Fibroblast of skin of left quadriceps (primary cell): ENCODE data around the gene CHST2.

Experiments
- DNase-seq, 2 experiments: peaks; one replicate each; pipeline ENCODE4 v3.0.0-alpha.2; 2013; ENCODE audit warnings: low read depth in 2 of 2

Gene CHST2

GRCh38 chr3:143099210-143099609 lies 20.4 kb upstream of the CHST2 start:
- DNase-seq, result no peak

DNA sequence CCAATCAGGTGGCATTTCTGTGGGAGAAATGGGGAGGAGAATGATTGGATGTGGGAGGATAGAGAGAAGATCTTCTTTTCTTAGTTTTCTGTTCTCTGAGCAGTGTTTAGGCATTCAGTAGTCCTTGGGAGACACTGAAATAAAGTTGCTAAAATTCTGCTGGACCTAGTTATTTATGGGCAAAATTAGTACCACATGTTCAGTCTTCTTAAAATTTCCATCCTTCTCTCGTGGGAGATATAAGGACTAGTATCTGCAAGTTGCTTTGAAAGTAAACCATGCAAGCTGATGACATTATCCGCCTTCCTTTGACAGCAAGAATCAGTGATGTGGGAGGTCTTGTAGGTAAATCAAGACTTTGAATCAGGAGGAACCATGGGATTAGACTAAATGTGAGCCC lies 19.9 kb upstream of the CHST2 start:
- DNase-seq, result no peak

GRCh38 chr3:143100451-143100850 lies 19.1 kb upstream of the CHST2 start:
- no peak for DNase-seq

- no peak for DNase-seq
Measured at GRCh38 chr3:143101792-143102381, 17.7 kb upstream of the CHST2 start.

DNA sequence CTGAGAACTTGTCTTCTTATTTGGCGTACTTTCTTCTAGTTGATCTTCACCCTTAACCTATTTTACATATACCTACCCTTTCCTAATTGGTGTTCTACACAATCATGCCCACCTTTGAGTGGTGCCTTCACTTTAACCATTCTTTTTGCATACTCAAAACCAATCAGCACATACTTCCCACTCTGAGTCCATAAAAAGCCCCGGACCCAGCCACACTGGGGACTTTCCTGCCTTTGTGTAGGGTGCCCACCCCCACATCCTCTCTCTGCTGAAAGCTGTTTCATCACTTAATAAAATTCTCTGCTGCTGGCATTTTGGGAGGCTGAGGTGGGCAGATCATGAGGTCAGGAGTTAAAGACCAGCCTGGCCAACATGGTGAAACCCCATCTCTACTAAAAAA lies 15.9 kb upstream of the CHST2 start:
- DNase-seq, result no peak

- DNase-seq, result no peak
Measured at GRCh38 chr3:143105170-143105569, 14.4 kb upstream of the CHST2 start.

- no peak for DNase-seq
Measured at GRCh38 chr3:143109861-143110260, 9.7 kb upstream of the CHST2 start.

- no peak for DNase-seq
Measured at GRCh38 chr3:143110371-143110770, 9.2 kb upstream of the CHST2 start.

GRCh38 chr3:143118630-143119008 lies 952 bp upstream of the CHST2 start:
- no peak for DNase-seq

GRCh38 chr3:143119974-143120715 lies 574 bp downstream of the CHST2 start:
- DNase-seq, result no peak

GRCh38 chr3:143120716-143121240 lies 1.2 kb downstream of the CHST2 start:
- no peak for DNase-seq

DNA sequence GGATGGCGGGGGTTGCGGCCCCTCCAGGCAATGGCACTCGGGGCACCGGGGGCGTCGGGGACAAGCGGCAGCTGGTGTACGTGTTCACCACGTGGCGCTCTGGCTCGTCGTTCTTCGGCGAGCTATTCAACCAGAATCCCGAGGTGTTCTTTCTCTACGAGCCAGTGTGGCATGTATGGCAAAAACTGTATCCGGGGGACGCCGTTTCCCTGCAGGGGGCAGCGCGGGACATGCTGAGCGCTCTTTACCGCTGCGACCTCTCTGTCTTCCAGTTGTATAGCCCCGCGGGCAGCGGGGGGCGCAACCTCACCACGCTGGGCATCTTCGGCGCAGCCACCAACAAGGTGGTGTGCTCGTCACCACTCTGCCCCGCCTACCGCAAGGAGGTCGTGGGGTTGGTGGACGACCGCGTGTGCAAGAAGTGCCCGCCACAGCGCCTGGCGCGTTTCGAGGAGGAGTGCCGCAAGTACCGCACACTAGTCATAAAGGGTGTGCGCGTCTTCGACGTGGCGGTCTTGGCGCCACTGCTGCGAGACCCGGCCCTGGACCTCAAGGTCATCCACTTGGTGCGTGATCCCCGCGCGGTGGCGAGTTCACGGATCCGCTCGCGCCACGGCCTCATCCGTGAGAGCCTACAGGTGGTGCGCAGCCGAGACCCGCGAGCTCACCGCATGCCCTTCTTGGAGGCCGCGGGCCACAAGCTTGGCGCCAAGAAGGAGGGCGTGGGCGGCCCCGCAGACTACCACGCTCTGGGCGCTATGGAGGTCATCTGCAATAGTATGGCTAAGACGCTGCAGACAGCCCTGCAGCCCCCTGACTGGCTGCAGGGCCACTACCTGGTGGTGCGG lies 1.9 kb downstream of the CHST2 start:
- DNase-seq, result peak; percentile 29 to 33

DNA sequence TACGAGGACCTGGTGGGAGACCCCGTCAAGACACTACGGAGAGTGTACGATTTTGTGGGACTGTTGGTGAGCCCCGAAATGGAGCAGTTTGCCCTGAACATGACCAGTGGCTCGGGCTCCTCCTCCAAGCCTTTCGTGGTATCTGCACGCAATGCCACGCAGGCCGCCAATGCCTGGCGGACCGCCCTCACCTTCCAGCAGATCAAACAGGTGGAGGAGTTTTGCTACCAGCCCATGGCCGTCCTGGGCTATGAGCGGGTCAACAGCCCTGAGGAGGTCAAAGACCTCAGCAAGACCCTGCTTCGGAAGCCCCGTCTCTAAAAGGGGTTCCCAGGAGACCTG lies 2.5 kb downstream of the CHST2 start:
- DNase-seq, result no peak

DNA sequence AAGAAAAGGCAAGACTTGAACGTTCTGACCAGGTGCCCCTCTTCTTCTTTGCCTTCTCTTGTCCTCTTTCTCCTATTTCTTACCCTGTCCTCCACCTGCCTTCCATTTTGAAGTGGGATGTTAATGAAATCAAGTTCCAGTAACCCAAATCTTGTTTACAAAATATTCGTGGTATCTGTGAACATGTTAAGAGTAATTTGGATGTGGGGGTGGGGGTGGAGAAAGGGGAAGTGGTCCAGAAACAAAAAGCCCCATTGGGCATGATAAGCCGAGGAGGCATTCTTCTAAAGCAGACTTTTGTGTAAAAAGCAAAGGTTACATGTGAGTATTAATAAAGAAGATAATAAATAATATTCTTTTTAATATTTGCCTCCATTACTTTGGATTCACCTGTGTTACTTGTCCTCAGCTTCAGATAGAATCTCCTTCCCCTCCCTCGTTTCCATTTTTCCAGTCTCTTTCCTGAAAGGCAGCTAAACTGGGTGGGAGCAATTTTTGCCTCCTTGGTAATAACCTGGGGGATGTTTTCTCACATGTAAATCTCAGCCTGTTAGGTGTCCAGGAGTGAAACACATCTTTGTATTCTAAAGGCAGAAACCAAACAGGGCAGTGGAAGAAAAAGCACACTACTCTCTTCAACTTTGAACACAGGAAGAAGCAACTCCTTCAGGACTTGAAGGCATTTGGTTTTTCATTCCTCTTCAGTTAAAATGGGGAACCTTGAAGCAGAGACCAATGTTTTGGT lies 3.2 kb downstream of the CHST2 start:
- no peak for DNase-seq

DNA sequence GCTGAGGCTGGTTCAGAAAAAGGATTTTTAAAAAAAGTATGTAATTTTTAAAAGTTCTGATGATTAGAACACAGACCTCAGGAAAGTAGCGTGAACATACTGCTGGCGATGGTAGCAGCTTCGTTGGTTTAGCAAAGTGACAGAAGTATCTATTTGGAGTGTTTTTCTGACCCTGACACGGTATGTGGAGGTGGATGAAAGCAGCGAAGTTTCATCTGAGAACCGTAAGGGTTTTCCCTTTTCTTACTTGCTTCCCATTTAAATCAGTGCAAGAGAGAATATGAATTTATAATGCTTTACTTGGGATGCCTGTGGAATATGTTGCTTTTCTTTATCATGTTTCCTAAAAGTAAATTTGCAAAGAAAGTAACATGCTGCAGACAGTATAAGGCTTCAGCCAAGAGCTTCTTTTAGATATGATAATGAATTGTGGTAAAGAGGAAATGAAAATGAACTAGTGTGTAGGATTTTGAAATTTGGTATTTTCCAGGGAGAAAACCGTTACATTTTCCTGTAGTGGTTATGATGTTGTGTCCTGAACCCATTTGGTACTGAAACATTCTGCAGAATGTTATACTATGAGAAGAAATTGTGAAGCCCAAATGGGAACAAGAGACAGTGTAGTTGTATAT lies 3.9 kb downstream of the CHST2 start:
- DNase-seq, result no peak

DNA sequence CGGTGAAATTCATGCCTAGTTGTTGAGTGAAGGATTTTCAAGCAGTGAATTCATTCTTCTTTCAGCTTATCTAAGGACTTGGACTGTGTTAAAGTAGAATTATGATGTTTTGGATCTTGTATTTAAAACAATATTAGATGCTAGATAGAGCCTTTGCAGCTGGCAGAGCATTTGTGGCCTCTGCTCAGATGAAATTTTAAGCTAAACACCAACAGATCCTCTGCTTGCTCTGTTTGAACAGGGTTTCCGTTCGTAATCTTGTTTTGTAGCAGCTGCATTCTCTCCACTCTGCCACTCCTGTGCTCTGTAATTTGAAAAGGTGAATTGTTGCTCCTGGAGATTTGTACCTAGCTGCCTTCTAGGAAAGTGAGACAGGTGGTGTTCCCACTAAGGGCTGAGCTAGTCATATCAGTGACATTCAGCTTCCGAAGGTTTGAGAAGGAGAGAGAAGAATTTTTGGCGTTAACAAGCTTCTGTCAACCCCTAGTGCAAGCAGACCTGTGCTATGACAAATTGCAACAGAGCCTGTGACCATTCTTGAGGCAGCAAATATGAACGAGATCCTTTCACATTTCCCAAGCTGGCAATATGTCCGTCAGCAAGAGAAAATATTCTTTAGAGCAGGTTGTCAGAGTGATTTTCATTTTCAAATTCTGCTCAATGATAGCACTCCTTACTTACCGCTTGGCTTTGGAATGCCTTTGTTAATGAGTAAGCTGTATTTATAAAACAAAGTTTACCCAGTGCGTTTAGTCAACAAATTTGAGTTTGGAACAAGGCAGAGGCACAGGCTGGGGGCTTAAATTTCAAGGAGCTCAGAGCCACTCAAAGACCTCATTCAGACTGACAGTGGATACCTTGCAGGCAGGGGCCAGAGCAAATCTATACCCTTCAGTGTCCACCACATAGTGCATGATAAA lies 5.3 kb downstream of the CHST2 start:
- no peak for DNase-seq

- DNase-seq, result no peak
Measured at GRCh38 chr3:143127801-143128200, 8.2 kb downstream of the CHST2 start.

GRCh38 chr3:143128227-143128955 lies 8.8 kb downstream of the CHST2 start:
- no peak for DNase-seq

DNA sequence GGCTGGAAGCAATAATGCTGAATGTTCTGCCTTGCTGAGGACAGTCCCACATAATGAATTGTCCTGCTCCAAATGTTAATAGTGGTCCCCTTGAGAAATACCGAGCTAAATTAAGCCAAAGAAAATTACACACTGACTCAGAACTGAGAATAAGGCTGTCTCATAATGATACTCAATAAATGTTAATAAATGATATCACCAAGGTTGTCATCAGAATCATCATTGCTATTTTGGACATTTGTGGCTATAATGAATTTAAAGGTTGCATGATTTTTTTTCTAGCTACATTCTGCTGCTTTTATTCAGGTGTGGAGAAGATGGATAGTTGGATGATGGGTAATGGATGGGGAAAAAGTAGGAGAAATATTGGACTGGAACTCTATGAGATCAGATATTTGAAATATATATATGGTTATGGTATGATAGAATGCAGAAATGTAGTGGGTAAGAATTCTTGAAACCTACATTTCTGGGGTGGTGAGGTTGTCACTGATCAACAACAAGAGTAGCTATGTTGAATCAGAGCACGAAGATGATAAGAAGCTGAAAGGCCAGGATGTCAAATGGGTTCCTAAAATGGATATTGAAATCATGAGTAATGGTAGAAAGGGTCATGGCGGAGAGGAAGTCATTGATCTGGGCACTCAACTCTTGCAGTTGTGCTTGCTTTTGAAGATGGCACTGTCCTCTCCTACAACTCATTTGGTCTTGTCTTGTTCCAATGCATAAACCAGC lies 12.8 kb downstream of the CHST2 start:
- DNase-seq, result no peak
